ENCODE data around the gene ELOB. TPM values are rescaled to one million over a fixed set of nuclear protein-coding genes. Genes with fewer than 3 reads are reported as not detected.
A peak's percentile ranks its signal among the peaks of the same experiment; 100 is the strongest.

Gene ELOB
- total and polyA plus RNA-seq, 10 of the 15 experiments (the other 5 are each of a cell fraction or from before 2014, with no cell fraction given), result 86.9 to 823 (median 263) TPM

- TF ChIP-seq RUNX3 (IDR thresholded peaks at IDR 0.05; ENCODE audit: low read length) (peak; percentile 68), SREBF2 (IDR thresholded peaks at IDR 0.05; ENCODE audit: low read length) (no peak), FOS (IDR thresholded peaks at IDR 0.05; ENCODE audit: borderline replicate concordance, extremely low read depth, insufficient read length) (no peak), GATAD2B (conservative IDR thresholded peaks at IDR 0.05; ENCODE audit: low read depth) (peak; percentile 70), POLR2A (IDR thresholded peaks at IDR 0.05; ENCODE audit: low read depth, low read length) (peak; percentile 84), KDM1A (IDR thresholded peaks at IDR 0.05; ENCODE audit: borderline replicate concordance) (no peak), ESRRA (IDR thresholded peaks at IDR 0.05; ENCODE audit: low read length) (no peak), ZBTB40 (IDR thresholded peaks at IDR 0.05; ENCODE audit: borderline replicate concordance) (peak; percentile 64; the same call in 1 of the 2 replicates), MAX (IDR thresholded peaks at IDR 0.05; ENCODE audit: low read depth, low read length) (peak; percentile 65; the same call in 1 of the 2 replicates), FOXK2 (IDR thresholded peaks at IDR 0.05) (peak; percentile 28; the same call in 1 of the 2 replicates), MEF2A (IDR thresholded peaks at IDR 0.05; ENCODE audit: insufficient read depth, low read depth, low read length) (no peak), CHD1 (IDR thresholded peaks at IDR 0.05; ENCODE audit: low read depth, low read length) (no peak), REST (IDR thresholded peaks at IDR 0.05; ENCODE audit: low read depth, low read length) (no peak), NFXL1 (IDR thresholded peaks at IDR 0.05; ENCODE audit: borderline replicate concordance) (0 out of 2 replicates have a peak, but pooled peaks have one; percentile 67), SIX5 (IDR thresholded peaks at IDR 0.05; ENCODE audit: low read depth, low read length, severe bottlenecking) (peak; percentile 77), ZZZ3 (IDR thresholded peaks at IDR 0.05; ENCODE audit: control insufficient read depth, insufficient read length, low read depth) (no peak), ZBTB4 (CRISPR knock-in tag; IDR thresholded peaks at IDR 0.05) (no peak), DPF2 (IDR thresholded peaks at IDR 0.05) (no peak; the same call in none of the 2 replicates)
Measured at GRCh38 chr16:2752035-2752849, 24.8 kb downstream of the ELOB start, which contains the start of gene SRRM2 (continued).
